Parathyroid adenoma (tissue), 2 donors: ENCODE results near the gene CDH4.

ENCODE experiments used
- H2AFZ ChIP-seq: fragments of 300-600 bp; sonication (generic); one replicate; pipeline ENCODE4 v1.7.0; 2017; ENCODE audit warnings: antibody characterized with exemption, mild to moderate bottlenecking
- H3K27ac ChIP-seq: fragments of 300-600 bp; sonication (generic); one replicate; pipeline ENCODE4 v1.7.0; 2017
- H3K27me3 ChIP-seq: fragments of 300-600 bp; sonication (generic); one replicate; pipeline ENCODE4 v1.7.0; 2017; ENCODE audit warnings: low read length; ENCODE audit not compliant: control insufficient read depth, insufficient read depth
- H3K36me3 ChIP-seq: fragments of 300-600 bp; sonication (generic); one replicate; pipeline ENCODE4 v1.7.0; 2017; ENCODE audit warnings: low read length; ENCODE audit not compliant: control insufficient read depth, insufficient read depth
- H3K4me1 ChIP-seq: fragments of 300-600 bp; sonication (generic); one replicate; pipeline ENCODE4 v1.7.0; 2017; ENCODE audit warnings: control low read depth
- H3K4me2 ChIP-seq: fragments of 300-600 bp; sonication (generic); one replicate; pipeline ENCODE4 v1.7.0; 2017; ENCODE audit warnings: low read length
- H3K4me3 ChIP-seq: fragments of 300-600 bp; sonication (generic); one replicate; pipeline ENCODE4 v1.7.0; 2017; ENCODE audit warnings: low read depth, low read length
- H3K79me2 ChIP-seq: fragments of 300-600 bp; sonication (generic); one replicate; pipeline ENCODE4 v1.7.0; 2017; ENCODE audit warnings: control low read depth
- H3K9ac ChIP-seq: fragments of 300-600 bp; sonication (generic); one replicate; pipeline ENCODE4 v1.7.0; 2017; ENCODE audit warnings: mild to moderate bottlenecking
- H3K9me3 ChIP-seq: fragments of 300-600 bp; sonication (generic); one replicate; pipeline ENCODE4 v1.7.0; 2017; ENCODE audit warnings: low read length; ENCODE audit not compliant: control insufficient read depth
- CTCF ChIP-seq: fragments of 300-600 bp; sonication (generic); IDR thresholded peaks from one replicate; pipeline ENCODE4 v1.7.0; 2017; ENCODE audit warnings: antibody characterized with exemption, mild to moderate bottlenecking
- donor health status: primary hyperparathyroidism.

The CDH4 gene

GRCh38 chr20:61972636-61973508 lies 720.8 kb downstream of the CDH4 start:
- H3K27me3 ChIP-seq: no peaks in the 10 kb centered on the region
- no peak overlapping the region for H2AFZ ChIP-seq
- no peaks in the 10 kb centered on the region for H3K79me2 ChIP-seq
- H3K4me1 ChIP-seq: no peaks in the 10 kb centered on the region
- H3K27ac ChIP-seq: no peak overlapping the region
- H3K4me3 ChIP-seq: no peak overlapping the region
- no peak for TF ChIP-seq CTCF
- no peak overlapping the region for H3K4me2 ChIP-seq
- H3K9ac ChIP-seq: no peak overlapping the region
- H3K36me3 ChIP-seq: no peaks in the 10 kb centered on the region
- no peaks in the 10 kb centered on the region for H3K9me3 ChIP-seq

- Histone ChIP-seq H2AFZ (no peak overlapping the region), H3K4me1 (no peaks in the 10 kb centered on the region), H3K4me2 (no peak overlapping the region), H3K36me3 (no peaks in the 10 kb centered on the region), H3K27me3 (no peaks in the 10 kb centered on the region), H3K9me3 (no peaks in the 10 kb centered on the region), H3K4me3 (no peak overlapping the region), H3K27ac (no peak overlapping the region), H3K9ac (no peak overlapping the region), H3K79me2 (no peaks in the 10 kb centered on the region)
- no peak for TF ChIP-seq CTCF
Observed at GRCh38 chr20:61973515-61974356, 721.7 kb downstream of the CDH4 start.

DNA sequence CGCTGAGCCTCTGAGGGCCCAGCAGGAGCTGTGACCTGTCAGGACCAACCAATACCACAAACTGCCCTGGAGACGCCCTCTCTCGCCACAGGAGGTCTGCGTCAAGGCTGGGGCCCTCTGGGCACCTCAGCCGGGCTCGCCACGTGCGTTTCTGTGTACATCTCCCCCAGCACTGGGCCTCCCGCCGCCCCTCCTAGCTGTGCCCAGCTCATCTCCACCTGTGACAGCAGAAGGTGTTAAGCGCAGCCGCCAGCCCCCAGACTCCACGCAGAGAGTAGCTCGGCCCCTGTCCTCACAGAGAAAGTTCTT lies 722.2 kb downstream of the CDH4 start:
- H3K9ac ChIP-seq: no peak overlapping the region
- H3K4me3 ChIP-seq: no peak overlapping the region
- no peak overlapping the region for H3K4me2 ChIP-seq
- no peak for TF ChIP-seq CTCF
- H3K4me1 ChIP-seq: no peaks in the 10 kb centered on the region
- H3K27ac ChIP-seq: no peak overlapping the region
- no peaks in the 10 kb centered on the region for H3K36me3 ChIP-seq
- peaks cover 3% of the 10 kb centered on the region for H3K79me2 ChIP-seq
- H2AFZ ChIP-seq: no peak overlapping the region
- no peaks in the 10 kb centered on the region for H3K27me3 ChIP-seq
- H3K9me3 ChIP-seq: no peaks in the 10 kb centered on the region

DNA sequence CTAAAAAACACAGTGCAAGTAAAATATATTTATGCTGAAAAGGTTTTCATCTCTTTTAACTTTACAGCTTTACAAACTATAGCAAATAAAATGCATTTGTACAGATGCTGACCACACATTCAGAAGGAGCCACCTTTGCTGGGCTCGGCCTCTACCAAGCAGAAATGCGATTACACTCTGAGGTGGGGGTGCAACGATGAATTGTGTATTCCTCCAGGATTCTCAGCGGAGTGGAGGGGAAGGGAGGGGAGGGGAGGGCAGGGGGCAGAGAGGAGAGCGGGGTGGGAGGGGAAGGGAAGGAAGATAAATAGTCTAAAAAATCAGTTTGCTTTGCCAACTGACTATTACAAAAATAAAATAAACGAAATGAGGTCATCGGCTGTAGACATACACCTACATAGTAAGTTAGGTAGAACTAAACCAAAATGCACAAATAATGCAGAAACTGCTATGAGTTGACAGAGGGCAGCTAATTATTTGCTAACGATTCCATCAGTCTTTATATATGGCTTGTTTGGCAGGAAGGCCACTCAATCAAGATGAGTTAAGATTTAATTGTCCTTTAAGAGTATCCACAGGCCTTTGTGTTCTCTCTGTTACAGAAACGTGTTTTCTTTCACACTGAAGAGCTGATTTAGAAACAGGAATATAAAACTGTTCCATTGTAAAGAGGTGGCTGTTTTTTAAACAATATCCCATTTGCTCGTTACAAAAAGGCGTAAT lies 723.5 kb downstream of the CDH4 start:
- Histone ChIP-seq H3K9ac (no peak overlapping the region), H2AFZ (no peak overlapping the region), H3K4me1 (no peaks in the 10 kb centered on the region), H3K4me2 (no peak overlapping the region), H3K36me3 (no peaks in the 10 kb centered on the region), H3K4me3 (no peak overlapping the region), H3K27me3 (no peaks in the 10 kb centered on the region), H3K79me2 (peaks cover 3% of the 10 kb centered on the region), H3K27ac (no peak overlapping the region), H3K9me3 (no peaks in the 10 kb centered on the region)
- no peak for TF ChIP-seq CTCF
